ENCODE data around the gene SLC16A5.

The SLC16A5 gene

GRCh38 chr17:75155191-75155601, 67.4 kb downstream of the SLC16A5 start:
- no peak for FAIRE-seq

More at GRCh38 chr17:75155191-75155601, 67.4 kb downstream of the SLC16A5 start:
- DNase-seq (ENCODE audit: low spot score), result peak; percentile 28
